IgD-negative memory B cell (primary cell): Measurements from ENCODE around the gene PLEKHJ1. TPM values are rescaled to one million over a fixed set of nuclear protein-coding genes. Genes with fewer than 3 reads are reported as not detected.
"Not testable (repeated sequence)": the region's sequence is repeated elsewhere in the genome, so short reads cannot be mapped to it uniquely, and the experiment has no call there.

Source experiments
- H3K27ac Mint-ChIP-seq, 3 donors: one replicate each; pipeline ENCODE4 v1.8.0; 2020 to 2022; ENCODE audit warnings: mild to moderate bottlenecking in 3 of 3, mixed read lengths in 3 of 3, moderate library complexity in 1 of 3
- H3K27me3 Mint-ChIP-seq: one replicate; pipeline ENCODE4 v1.8.0; 2021; ENCODE audit warnings: mixed read lengths
- H3K36me3 Mint-ChIP-seq: one replicate; pipeline ENCODE4 v1.8.0; 2020; ENCODE audit warnings: mild to moderate bottlenecking, mixed read lengths
- H3K4me1 Mint-ChIP-seq, 3 donors: one replicate each; pipeline ENCODE4 v1.8.0; 2020 to 2022; ENCODE audit warnings: mixed read lengths in 3 of 3, mild to moderate bottlenecking in 1 of 3
- H3K4me3 Mint-ChIP-seq, 4 donors: one replicate each; pipeline ENCODE4 v1.8.0; 2020 to 2022; ENCODE audit warnings: mild to moderate bottlenecking in 4 of 4, mixed read lengths in 4 of 4, moderate library complexity in 3 of 4
- H3K9me3 Mint-ChIP-seq, 3 donors: one replicate each; pipeline ENCODE4 v1.8.0; 2020 to 2021; ENCODE audit warnings: mixed read lengths in 3 of 3, mild to moderate bottlenecking in 1 of 3
- polyA plus RNA-seq: library from polyadenylated mRNA; unstranded; fragments of 300-500 nt; fragmentation: Illumina TruSeq; gene quantifications from one replicate; pipeline ENCODE4 v1.2.3, GENCODE V29; 2021

Gene PLEKHJ1, protein sequence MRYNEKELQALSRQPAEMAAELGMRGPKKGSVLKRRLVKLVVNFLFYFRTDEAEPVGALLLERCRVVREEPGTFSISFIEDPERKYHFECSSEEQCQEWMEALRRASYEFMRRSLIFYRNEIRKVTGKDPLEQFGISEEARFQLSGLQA
- polyA plus RNA-seq: 163 TPM

DNA sequence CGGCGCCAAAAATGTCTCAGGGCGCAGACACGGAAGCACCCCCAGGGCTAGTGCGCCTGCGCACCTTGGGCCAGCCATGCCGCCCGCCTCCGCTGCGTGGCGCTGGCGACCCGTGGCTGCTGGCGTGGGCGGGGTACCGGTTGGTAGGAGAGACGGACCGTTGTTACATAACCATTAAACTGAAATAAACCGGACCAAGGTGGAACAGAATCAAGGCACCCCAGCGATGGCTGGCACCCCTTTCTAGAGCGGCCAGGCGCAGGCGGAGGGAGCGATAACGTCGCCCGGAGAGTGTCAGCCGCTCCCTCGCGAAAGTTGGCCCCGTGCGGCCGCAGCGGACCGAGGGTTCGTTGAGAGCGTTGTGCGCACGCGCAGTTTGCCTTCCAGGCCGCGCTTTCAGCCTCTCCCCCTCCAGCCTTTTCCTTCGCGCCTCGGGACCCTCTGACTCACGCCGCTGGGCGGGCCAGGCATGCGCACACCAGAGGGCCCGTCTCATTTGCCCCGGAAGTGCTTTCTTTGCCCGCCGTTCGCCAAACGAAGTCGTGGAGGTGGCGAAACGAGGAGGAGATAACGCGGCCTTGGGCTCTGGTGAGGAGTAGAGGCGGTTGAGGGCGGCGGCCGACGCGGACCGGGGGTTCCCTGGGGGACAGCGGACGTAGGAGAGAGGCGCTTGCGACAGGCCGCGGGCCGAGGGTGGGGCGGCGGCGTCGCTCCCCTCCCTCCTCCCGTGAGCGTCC is at the start of gene PLEKHJ1, which contains the start of gene SF3A2:
Gene PLEKHJ1 (minus strand): TSS at position 16 of the 737 bp plus-strand sequence. CDS start 81 bp downstream, outside the sequence.
Gene SF3A2 (plus strand): TSS at position 511 of the 737 bp plus-strand sequence. CDS start 6,595 bp downstream, outside the sequence.
- Mint-ChIP-seq H3K9me3 (no peaks in the 10 kb centered on the region), H3K27ac (peak within 1 kb of the TSS; percentile 97 to 98 (median 98)), H3K4me1 (peaks cover 27 to 50% (median 35%) of the 10 kb centered on the region in 3 donors), H3K36me3 (peaks cover 9% of the 10 kb centered on the region), H3K27me3 (peaks cover 4% of the 10 kb centered on the region), H3K4me3 (peak within 1 kb of the TSS; percentile 93 to 98 (median 98))

DNA sequence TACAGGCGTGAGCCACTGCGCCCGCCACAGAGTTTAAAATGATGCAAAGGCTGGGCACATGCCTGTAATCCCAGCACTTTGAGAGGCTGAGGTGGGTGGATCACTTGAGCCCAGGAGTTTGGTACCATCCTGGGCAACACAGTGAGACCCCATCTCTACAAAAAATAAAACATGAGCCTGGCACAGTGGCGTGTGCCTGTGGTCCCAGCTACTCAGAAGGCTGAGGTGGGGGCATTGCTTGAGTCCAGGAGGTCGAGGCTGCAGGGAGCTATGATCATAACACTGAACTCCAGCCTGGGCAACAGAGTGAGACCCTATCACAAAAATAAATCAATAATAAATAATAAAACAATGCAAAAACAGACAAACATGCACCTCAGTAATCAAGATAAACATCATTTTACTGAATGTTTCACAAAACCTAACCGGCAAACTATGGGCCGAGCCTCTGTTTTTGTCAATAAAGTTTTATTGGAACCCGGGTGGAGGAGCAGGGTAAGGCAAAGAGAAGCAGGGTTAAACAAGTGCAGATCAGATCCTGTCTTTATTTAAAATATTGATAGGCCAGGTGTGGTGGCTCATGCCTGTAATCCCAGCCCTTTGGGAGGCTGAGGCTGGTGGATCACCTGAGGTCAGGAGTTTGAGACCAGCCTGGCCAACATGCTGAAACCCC is 47.8 kb upstream of the PLEKHJ1 start:
- H3K27me3 Mint-ChIP-seq: peaks cover 3% of the 10 kb centered on the region
- peak overlapping the region in 1 of 3 donors; percentile 89 for H3K27ac Mint-ChIP-seq
- no peaks in the 10 kb centered on the region for H3K9me3 Mint-ChIP-seq
- no peaks in the 10 kb centered on the region for H3K36me3 Mint-ChIP-seq
- H3K4me1 Mint-ChIP-seq: peaks cover 9 to 18% (median 10%) of the 10 kb centered on the region in 3 donors
- peak overlapping the region in 2 of 4 donors; percentile 12 to 48 for H3K4me3 Mint-ChIP-seq

DNA sequence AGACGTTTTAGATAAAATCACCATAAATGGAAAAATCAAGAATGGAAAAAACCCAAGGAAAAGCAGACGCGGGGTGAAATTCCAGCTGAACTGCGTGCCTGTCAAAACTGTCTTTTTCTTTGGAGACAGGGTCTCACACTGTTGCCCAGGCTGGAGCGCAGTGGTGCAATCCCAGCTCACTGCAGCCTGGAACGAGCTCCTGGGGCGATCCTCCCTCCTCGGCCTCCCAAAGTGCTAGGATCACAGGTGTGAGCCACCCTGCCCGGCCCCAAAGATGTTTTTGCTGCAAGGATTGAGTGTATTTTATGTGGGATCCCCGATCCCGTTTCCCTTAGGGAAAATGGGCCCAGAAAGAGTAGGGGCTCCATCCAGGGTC is 46.7 kb upstream of the PLEKHJ1 start:
- Mint-ChIP-seq H3K4me3 (peak overlapping the region in 3 of 4 donors; percentile 48 to 71 (median 70)), H3K27ac (peak overlapping the region in 1 of 3 donors; percentile 85), H3K36me3 (no peaks in the 10 kb centered on the region), H3K4me1 (peaks cover 1 to 8% (median 6%) of the 10 kb centered on the region in 3 donors), H3K9me3 (no peaks in the 10 kb centered on the region), H3K27me3 (no peaks in the 10 kb centered on the region)

DNA sequence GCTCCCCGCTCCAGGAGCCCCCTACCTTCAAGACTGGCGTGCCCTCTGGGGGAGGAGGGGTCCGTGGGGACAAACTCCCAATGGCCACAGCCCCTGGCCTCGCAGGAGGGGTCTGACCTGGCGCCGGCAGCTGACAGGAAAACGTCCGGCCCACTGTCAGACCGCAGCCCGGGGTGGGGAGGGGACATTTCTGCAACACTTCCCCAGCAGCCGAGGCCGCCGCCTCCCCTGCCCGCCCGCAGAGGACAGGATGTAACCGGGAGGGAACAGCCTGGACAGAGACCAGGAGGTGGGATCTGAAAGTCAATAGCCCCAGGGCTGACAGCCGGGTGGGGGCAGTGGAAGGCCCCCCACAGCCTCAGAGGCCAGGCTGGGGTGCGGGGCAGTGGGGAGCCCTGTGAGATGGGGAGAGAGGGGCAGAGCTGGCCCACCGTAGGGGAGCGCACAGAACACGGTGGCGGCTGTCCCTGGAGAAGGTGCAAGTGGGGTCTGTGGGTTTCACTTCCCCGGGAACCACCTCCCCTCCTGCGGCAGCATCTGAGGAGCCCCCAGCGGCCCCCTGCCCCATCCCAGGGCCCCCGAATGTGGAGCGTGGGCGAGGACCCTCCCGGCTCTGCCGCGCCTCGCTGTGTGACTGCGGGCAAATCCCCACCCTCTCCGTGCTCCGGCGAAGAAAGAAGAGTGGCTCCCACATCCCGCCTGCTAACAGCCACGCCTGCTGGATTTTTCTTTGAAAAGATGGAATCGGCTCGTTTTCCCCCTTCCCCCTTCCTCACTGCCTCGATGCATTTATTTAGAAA is 46.1 kb upstream of the PLEKHJ1 start, which contains the start of gene PEAK3:
Gene PEAK3 (minus strand): TSS at position 114 of the 800 bp plus-strand sequence. CDS start 1,244 bp downstream, outside the sequence.
- peak within 1 kb of the TSS; percentile 48 to 86 (median 70) for H3K4me3 Mint-ChIP-seq
- no peaks in the 10 kb centered on the region for H3K27me3 Mint-ChIP-seq
- peaks cover under 1% of the 10 kb centered on the region for H3K36me3 Mint-ChIP-seq
- H3K4me1 Mint-ChIP-seq: peaks cover 6 to 8% (median 6%) of the 10 kb centered on the region in 3 donors
- H3K27ac Mint-ChIP-seq: peak within 1 kb of the TSS; percentile 23 to 85 (median 31)
- H3K9me3 Mint-ChIP-seq: no peaks in the 10 kb centered on the region

DNA sequence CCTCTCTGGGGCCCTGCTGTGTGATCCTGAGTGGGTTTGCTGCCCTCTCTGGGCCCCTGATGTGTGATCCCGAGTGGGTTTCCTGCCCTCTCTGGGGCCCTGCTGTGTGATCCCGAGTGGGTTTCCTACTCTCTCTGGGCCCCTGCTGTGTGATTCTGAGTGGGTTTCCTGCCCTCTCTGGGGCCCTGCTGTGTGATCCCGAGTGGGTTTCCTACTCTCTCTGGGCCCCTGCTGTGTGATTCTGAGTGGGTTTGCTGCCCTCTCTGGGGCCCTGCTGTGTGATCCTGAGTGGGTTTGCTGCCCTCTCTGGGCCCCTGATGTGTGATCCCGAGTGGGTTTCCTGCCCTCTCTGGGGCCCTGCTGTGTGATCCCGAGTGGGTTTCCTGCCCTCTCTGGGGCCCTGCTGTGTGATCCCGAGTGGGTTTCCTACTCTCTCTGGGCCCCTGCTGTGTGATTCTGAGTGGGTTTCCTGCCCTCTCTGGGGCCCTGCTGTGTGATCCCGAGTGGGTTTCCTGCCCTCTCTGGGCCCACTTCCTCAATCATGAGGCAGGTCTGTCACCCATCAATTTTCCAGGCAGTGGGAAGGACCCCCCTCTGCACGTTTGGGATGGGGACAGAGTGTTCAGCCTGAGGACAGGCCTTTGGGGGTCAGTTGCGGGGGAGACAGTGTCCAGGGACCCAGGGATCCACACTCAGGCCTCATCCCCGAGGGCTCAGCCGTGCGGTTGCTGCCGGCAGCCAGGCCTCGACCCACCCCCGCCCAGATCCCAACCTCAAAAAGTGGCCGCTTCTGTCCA is 45.3 kb upstream of the PLEKHJ1 start:
- not testable (repeated sequence) for H3K9me3 Mint-ChIP-seq, H3K36me3 Mint-ChIP-seq, H3K27me3 Mint-ChIP-seq
- H3K4me3 Mint-ChIP-seq: peak overlapping the region in 2 of 4 donors; percentile 71 to 86
- H3K27ac Mint-ChIP-seq: peak overlapping the region; percentile 23 to 85 (median 31)
- H3K4me1 Mint-ChIP-seq: peaks cover 6 to 10% (median 10%) of the 10 kb centered on the region in 3 donors

DNA sequence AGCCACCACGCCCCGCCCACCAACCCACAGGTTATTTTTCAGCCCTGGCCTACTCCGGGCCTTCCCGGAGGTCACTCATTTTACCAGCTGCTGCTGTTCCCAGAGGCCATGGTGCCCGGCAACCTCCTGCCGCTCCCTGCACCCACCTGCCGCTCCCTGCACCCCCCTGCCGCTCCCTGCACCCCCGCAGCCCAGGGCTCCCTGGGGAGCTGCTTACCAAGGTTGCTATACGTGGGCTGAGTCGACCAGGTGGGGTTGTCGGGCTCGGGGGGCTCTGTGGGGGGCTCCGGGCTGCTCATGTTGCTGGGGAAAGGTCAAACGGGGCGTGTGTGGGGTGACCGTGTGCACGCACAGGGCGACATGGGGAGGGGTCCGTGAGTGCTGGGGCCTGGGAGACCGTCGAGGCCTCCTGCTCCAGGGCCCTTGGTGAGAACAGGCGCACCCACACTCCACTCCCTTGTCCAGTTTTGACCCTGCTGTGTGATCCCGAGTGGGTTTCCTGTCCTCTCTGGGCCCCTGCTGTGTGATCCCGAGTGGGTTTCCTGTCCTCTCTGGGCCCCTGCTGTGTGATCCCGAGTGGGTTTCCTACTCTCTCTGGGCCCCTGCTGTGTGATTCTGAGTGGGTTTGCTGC is 44.6 kb upstream of the PLEKHJ1 start:
- H3K27ac Mint-ChIP-seq: peak overlapping the region in 1 of 3 donors; percentile 95
- no peaks in the 10 kb centered on the region for H3K27me3 Mint-ChIP-seq
- H3K9me3 Mint-ChIP-seq: no peaks in the 10 kb centered on the region
- H3K4me1 Mint-ChIP-seq: peaks cover 6 to 10% (median 10%) of the 10 kb centered on the region in 3 donors
- H3K36me3 Mint-ChIP-seq: peaks cover 2% of the 10 kb centered on the region
- H3K4me3 Mint-ChIP-seq: peak overlapping the region in 1 of 4 donors; percentile 82

DNA sequence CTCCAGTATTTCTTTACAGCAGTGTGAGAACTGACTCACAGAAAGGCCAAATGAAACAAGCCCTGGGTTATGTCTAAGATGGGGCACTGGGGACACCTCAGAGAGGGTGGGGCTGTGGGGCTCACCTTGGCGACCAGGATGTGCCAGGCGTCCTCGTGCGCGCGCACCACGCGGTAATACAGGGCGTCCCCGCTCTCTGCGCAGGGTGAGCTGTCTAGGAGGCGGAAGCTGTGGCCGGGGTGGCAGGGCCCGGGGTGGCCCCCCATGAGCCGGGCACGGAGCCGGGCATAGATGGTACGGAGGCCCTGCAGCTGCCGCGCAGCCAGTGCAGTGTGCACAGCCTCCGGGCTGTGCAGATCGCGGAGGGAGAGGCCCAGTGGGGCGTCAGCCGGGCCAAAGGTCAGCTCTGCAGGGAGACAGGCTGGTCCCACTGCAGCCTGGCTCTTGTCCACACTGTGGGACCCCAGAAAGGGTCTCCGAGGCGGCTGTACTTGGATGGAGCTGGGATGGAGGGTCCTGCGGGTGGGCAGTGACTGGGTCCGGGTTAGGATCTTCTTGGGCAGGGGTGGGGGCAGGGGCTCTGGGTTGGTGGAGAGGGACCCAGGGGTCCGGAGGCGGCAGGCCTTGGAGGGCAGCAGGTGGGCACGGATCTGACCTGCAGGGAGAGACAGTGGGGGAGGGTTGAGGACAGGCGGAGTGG is 42.5 kb upstream of the PLEKHJ1 start:
- H3K9me3 Mint-ChIP-seq: no peaks in the 10 kb centered on the region
- H3K4me3 Mint-ChIP-seq: peak overlapping the region in 1 of 4 donors; percentile 57
- peak overlapping the region in 2 of 3 donors; percentile 73 to 95 for H3K27ac Mint-ChIP-seq
- H3K4me1 Mint-ChIP-seq: peaks cover 18 to 25% (median 22%) of the 10 kb centered on the region in 3 donors
- peaks cover 4% of the 10 kb centered on the region for H3K36me3 Mint-ChIP-seq
- no peaks in the 10 kb centered on the region for H3K27me3 Mint-ChIP-seq

DNA sequence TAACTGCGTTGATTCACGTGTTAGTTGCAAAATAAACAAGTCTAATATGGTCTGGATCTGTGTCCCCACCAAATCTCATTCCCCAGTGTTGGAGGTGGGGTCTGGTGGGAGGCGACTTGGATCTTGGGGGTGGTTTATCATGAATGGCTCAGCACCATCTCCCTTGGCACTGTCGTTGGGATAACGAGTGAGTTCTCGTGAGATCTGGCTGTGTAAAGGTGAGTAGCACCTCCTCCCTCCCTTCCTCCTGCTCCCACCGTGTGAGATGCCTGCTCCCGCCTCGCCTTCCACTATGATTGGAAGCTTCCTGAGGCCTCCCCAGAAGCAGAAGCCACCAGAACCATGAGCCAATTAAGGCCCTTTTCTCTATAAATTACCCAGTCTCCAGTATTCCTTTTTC is 41.0 kb upstream of the PLEKHJ1 start:
- Mint-ChIP-seq H3K36me3 (peaks cover 7% of the 10 kb centered on the region), H3K9me3 (no peaks in the 10 kb centered on the region), H3K27ac (peak overlapping the region in 2 of 3 donors; percentile 95), H3K4me1 (peaks cover 22 to 33% (median 23%) of the 10 kb centered on the region in 3 donors), H3K4me3 (peak overlapping the region in 3 of 4 donors; percentile 3 to 80 (median 7)), H3K27me3 (no peaks in the 10 kb centered on the region)

DNA sequence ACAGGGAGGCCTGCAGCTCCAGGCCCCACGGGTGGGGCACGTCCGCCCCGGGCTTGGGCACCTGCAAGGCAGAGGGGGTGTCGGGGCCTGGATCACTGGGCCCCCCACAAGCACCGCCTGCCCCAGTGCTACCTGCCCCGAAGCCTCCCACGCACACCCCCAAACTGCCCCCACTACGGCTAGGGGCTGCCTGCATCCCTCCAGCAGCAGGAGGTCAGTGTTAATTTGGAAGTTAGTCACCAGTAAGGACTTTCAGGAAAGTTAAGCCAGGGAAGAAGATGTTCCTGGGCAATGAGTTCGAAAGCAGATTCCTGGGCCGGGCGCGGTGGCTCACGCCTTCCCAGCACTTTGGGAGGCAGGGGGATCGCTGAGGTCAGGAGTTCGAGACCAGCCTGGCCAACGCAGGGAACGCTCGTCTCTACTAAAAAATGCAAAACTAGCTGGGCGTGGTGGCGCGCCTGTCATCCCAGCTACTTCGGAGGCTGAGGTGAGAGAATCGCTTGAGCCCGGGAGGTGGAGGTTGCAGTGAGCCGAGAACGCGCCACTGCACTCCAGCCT is 40.4 kb upstream of the PLEKHJ1 start:
- Mint-ChIP-seq H3K27ac (peak overlapping the region in 2 of 3 donors; percentile 95), H3K4me3 (peak overlapping the region in 2 of 4 donors; percentile 74 to 80), H3K36me3 (peaks cover 9% of the 10 kb centered on the region), H3K27me3 (no peaks in the 10 kb centered on the region), H3K4me1 (peaks cover 23 to 36% (median 25%) of the 10 kb centered on the region in 3 donors), H3K9me3 (no peaks in the 10 kb centered on the region)

DNA sequence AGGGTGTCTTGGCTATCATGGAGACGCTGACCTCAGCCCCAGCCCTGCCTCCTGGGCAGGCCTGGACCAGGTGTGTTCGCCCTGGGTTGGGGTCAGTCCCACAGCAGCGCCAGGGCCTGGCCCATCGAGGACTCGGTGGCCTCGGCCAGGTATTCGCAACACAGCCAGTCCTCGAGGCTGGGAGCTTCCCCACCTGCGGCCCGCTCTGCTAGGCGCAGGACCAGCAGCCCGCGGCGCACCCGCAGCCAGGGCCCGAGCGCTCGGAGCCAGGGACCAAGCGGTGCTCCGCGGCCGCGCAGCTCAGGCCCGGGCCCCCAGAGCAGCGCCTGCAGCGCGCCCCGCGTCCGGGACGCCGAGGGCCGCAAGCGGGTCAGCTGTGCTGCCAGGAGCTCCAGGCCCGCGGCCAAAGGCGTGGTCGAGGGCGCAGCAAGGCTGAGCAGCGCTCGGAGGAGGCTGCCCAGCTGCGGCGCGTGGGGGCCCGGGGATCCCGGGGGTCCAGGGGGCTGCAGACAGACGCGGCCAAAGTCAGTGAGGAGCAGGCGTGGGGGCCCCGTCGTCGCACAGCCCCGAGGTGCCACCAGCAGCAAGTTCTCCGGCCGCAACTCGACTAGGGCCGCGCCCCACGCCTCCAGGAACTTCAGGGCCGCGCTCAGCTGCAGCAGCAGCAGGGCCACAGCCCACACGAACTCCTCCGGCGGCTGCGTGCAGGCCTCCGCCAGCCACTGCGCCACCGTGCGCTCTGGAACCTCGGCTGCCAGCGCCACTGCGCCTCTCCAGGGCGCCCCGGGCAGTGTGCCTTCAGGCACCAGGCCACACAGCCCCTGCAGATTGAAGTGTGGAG is 39.7 kb upstream of the PLEKHJ1 start:
- peak overlapping the region in 2 of 3 donors; percentile 93 to 100 for H3K27ac Mint-ChIP-seq
- peaks cover 24 to 37% (median 27%) of the 10 kb centered on the region in 3 donors for H3K4me1 Mint-ChIP-seq
- H3K9me3 Mint-ChIP-seq: no peaks in the 10 kb centered on the region
- H3K27me3 Mint-ChIP-seq: no peaks in the 10 kb centered on the region
- peaks cover 13% of the 10 kb centered on the region for H3K36me3 Mint-ChIP-seq
- H3K4me3 Mint-ChIP-seq: peak overlapping the region in 1 of 4 donors; percentile 98

DNA sequence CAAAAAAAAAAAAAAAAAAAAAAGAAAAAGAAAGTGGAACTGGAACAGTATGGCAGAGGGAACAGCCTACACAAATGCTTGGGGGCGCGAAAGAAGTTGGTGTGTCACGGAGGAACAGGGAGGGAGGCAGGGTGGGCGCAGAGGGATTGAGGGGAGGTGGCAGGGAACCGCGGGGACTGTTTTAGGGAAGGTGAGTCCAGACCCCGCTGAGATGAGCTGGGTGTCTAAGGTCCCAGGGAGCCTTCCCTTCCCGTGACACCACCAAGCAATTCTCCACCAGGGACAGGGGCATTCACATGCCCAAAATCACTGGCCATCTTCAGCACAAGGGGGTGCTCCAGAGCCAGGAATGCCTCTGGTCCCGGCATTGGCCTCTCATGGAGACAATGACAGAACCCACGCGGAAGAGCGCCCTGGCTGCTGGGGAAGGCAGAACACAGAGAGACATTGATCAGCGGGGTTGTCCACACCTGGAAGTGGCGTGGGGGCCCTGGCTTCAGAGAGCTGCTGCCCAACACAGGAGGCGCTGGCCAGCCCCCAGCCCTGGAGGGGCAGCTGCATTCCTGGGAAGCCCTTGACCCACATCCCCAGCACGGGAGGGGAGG is 38.9 kb upstream of the PLEKHJ1 start:
- H3K9me3 Mint-ChIP-seq: no peaks in the 10 kb centered on the region
- peak overlapping the region; percentile 71 to 100 (median 93) for H3K27ac Mint-ChIP-seq
- H3K36me3 Mint-ChIP-seq: peaks cover 13% of the 10 kb centered on the region
- H3K27me3 Mint-ChIP-seq: no peaks in the 10 kb centered on the region
- peaks cover 24 to 38% (median 27%) of the 10 kb centered on the region in 3 donors for H3K4me1 Mint-ChIP-seq
- peak overlapping the region in 3 of 4 donors; percentile 82 to 98 (median 83) for H3K4me3 Mint-ChIP-seq
